Liver (tissue), 9 donors: Measurements from ENCODE around the gene DOCK9. TPM values are rescaled to one million over a fixed set of nuclear protein-coding genes. Genes with fewer than 3 reads are reported as not detected.

Experiments used
- DNase-seq: peaks from one replicate; pipeline ENCODE4 v3.0.0-alpha.2; 2017; ENCODE audit warnings: low spot score
- H3K27ac ChIP-seq, 2 donors: one replicate each; pipeline ENCODE4 v1.7.0; 2013; ENCODE audit warnings: inconsistent platforms in 2 of 2, low read length in 2 of 2, control low read depth in 1 of 2, low read depth in 1 of 2, mild to moderate bottlenecking in 1 of 2
- H3K27me3 ChIP-seq, 4 donors: one replicate each; pipeline versions ENCODE4 v1.6.1 to v1.7.0; 2013; ENCODE audit warnings: low read length in 3 of 4, inconsistent platforms in 1 of 4, mild to moderate bottlenecking in 1 of 4, moderate library complexity in 1 of 4; ENCODE audit not compliant: control insufficient read depth in 4 of 4, insufficient read depth in 4 of 4
- H3K36me3 ChIP-seq, 4 donors: one replicate each; pipeline versions ENCODE4 v1.6.1 to v1.7.0; 2013; ENCODE audit warnings: low read length in 3 of 4, mild to moderate bottlenecking in 3 of 4, low read depth in 1 of 4, moderate library complexity in 1 of 4; ENCODE audit not compliant: control insufficient read depth in 4 of 4, insufficient read depth in 3 of 4
- H3K4me1 ChIP-seq, 4 donors: one replicate each; pipeline versions ENCODE4 v1.6.1 to v1.7.0; 2013; ENCODE audit warnings: low read length in 3 of 4, mild to moderate bottlenecking in 3 of 4, moderate library complexity in 1 of 4; ENCODE audit not compliant: control insufficient read depth in 4 of 4, insufficient read depth in 4 of 4
- H3K4me3 ChIP-seq, 3 donors: one replicate each; pipeline versions ENCODE4 v1.6.1 to v1.7.0; 2013; ENCODE audit warnings: low read length in 3 of 3, control low read depth in 1 of 3, low read depth in 1 of 3, mild to moderate bottlenecking in 1 of 3
- H3K9ac ChIP-seq, 2 donors: one replicate each; pipeline ENCODE4 v1.7.0; 2013; ENCODE audit warnings: low read length in 2 of 2, mild to moderate bottlenecking in 2 of 2, moderate library complexity in 2 of 2, control low read depth in 1 of 2, low read depth in 1 of 2
- H3K9me3 ChIP-seq, 4 donors: one replicate each; pipeline versions ENCODE4 v1.6.1 to v1.7.0; 2013; ENCODE audit warnings: low read length in 3 of 4; ENCODE audit not compliant: control insufficient read depth in 4 of 4
- EGR1 ChIP-seq, 2 donors: IDR thresholded peaks; 2 replicates each; pipeline ENCODE4 v1.6.1; 2016 to 2018; ENCODE audit warnings: antibody characterized with exemption in 2 of 2, low read depth in 2 of 2
- FOXA1 ChIP-seq: IDR thresholded peaks from 2 replicates; pipeline ENCODE4 v1.6.1; 2016; ENCODE audit warnings: antibody characterized with exemption
- FOXA2 ChIP-seq: IDR thresholded peaks from 2 replicates; pipeline ENCODE4 v1.6.1; 2016; ENCODE audit warnings: antibody characterized with exemption
- GABPA ChIP-seq, 2 donors: IDR thresholded peaks in 1 of 2; conservative IDR thresholded peaks in 1 of 2; 2 replicates each; pipeline ENCODE4 v1.6.1; 2016; ENCODE audit warnings: antibody characterized with exemption in 2 of 2, mild to moderate bottlenecking in 1 of 2, moderate library complexity in 1 of 2
- HNF4G ChIP-seq: IDR thresholded peaks from 2 replicates; pipeline ENCODE4 v1.6.1; 2016; ENCODE audit warnings: antibody characterized with exemption
- JUND ChIP-seq, 2 donors: IDR thresholded peaks; 2 replicates each; pipeline ENCODE4 v1.6.1; 2016; ENCODE audit warnings: antibody characterized with exemption in 2 of 2
- NR2F2 ChIP-seq: IDR thresholded peaks from 2 replicates; pipeline ENCODE4 v1.6.1; 2016; ENCODE audit warnings: antibody characterized with exemption
- RAD21 ChIP-seq, 2 donors: IDR thresholded peaks; 2 replicates each; pipeline ENCODE4 v1.6.1; 2016; ENCODE audit warnings: antibody characterized with exemption in 2 of 2, mild to moderate bottlenecking in 2 of 2
- RXRA ChIP-seq, 2 donors: IDR thresholded peaks; 2 replicates each; pipeline ENCODE4 v1.6.1; 2017 to 2018; ENCODE audit warnings: antibody characterized with exemption in 2 of 2, mild to moderate bottlenecking in 1 of 2
- SP1 ChIP-seq: IDR thresholded peaks from 2 replicates; pipeline ENCODE4 v1.6.1; 2018; ENCODE audit warnings: antibody characterized with exemption, mild to moderate bottlenecking
- TAF1 ChIP-seq: conservative IDR thresholded peaks from 2 replicates; pipeline ENCODE4 v1.6.1; 2016; ENCODE audit warnings: antibody characterized with exemption, mild to moderate bottlenecking
- YY1 ChIP-seq: IDR thresholded peaks from 2 replicates; pipeline ENCODE4 v1.6.1; 2016; ENCODE audit warnings: antibody characterized with exemption, mild to moderate bottlenecking
- WGBS: extraction: QIAGEN DNeasy Blood & Tissue Kit; methylation state at CpG from one replicate; pipeline ENCODE4 v1.1.7; 2013; 5-methylcytosine and 5-hydroxymethylcytosine counted together
- polyA plus RNA-seq, 2 donors: library from polyadenylated mRNA; stranded (reverse) in 1 of 2; unstranded in 1 of 2; fragments of 200-250 nt in 1 of 2; fragments of >200 nt in 1 of 2; fragmentation: Nextera tagmentation in 1 of 2; extraction: Ambion mirVana in 1 of 2; gene quantifications; one replicate each; pipeline versions ENCODE4 v1.2.1 to v1.2.3, GENCODE V29; 2013 to 2015
- total RNA-seq, 2 donors: library from RNA; depleted of rRNA; stranded (reverse); fragments of >200 nt; gene quantifications; one replicate each; pipeline ENCODE4 v1.2.3, GENCODE V29; 2014
- TF ChIP-seq, protein P1 (sequence below): IDR thresholded peaks from 2 replicates; pipeline ENCODE4 v1.6.1; 2016; ENCODE audit warnings: antibody characterized with exemption, mild to moderate bottlenecking
- TF ChIP-seq, protein P2 (sequence below): IDR thresholded peaks from 2 replicates; pipeline ENCODE4 v1.6.1; 2016; ENCODE audit warnings: antibody characterized with exemption
- TF ChIP-seq, protein P3 (sequence below): IDR thresholded peaks from 2 replicates; pipeline ENCODE4 v1.6.1; 2016; ENCODE audit warnings: antibody characterized with exemption
- TF ChIP-seq, protein P4 (sequence below): fragments of 150-350 bp; IDR thresholded peaks from 2 replicates; pipeline ENCODE4 v1.5.1; 2017; ENCODE audit warnings: improper control_type of control experiment, low read depth, low read length; ENCODE audit not compliant: missing input control
- TF ChIP-seq, protein P5 (sequence below): IDR thresholded peaks from 2 replicates; pipeline ENCODE4 v1.6.1; 2016; ENCODE audit warnings: antibody characterized with exemption
- donor health status: healthy.
- donor health status: healthy.
- donor health status: healthy.
- donor health status: healthy.
- donor health status: healthy.

The DOCK9 gene
- total and polyA plus RNA-seq, 4 donors = 5.4 to 31.3 (median 10.6) TPM

DNA sequence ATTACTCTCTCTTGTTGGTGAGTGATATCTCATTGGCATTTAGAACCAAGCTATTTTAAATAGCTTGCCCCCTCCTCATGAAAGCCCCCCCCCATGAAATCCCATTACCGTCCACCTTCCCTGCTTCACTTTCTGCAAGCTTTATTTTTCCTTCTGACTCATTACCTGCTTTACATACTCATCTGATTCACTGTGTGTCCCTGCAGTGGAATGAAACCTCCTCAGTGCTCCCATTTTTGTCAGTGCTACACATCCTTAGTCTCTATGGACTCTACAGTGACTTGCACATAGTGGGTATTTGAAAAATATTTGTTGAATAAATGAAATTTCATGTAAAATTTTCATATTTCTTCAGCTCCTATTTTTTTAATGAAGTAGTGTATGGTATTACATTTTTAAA lies 62.3 kb downstream of the DOCK9 start (continued):
- TF ChIP-seq, protein P1, sequence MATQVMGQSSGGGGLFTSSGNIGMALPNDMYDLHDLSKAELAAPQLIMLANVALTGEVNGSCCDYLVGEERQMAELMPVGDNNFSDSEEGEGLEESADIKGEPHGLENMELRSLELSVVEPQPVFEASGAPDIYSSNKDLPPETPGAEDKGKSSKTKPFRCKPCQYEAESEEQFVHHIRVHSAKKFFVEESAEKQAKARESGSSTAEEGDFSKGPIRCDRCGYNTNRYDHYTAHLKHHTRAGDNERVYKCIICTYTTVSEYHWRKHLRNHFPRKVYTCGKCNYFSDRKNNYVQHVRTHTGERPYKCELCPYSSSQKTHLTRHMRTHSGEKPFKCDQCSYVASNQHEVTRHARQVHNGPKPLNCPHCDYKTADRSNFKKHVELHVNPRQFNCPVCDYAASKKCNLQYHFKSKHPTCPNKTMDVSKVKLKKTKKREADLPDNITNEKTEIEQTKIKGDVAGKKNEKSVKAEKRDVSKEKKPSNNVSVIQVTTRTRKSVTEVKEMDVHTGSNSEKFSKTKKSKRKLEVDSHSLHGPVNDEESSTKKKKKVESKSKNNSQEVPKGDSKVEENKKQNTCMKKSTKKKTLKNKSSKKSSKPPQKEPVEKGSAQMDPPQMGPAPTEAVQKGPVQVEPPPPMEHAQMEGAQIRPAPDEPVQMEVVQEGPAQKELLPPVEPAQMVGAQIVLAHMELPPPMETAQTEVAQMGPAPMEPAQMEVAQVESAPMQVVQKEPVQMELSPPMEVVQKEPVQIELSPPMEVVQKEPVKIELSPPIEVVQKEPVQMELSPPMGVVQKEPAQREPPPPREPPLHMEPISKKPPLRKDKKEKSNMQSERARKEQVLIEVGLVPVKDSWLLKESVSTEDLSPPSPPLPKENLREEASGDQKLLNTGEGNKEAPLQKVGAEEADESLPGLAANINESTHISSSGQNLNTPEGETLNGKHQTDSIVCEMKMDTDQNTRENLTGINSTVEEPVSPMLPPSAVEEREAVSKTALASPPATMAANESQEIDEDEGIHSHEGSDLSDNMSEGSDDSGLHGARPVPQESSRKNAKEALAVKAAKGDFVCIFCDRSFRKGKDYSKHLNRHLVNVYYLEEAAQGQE = no peak
- TF ChIP-seq FOXA1 (no peak), FOXA2 (no peak), NR2F2 (no peak), RXRA (IDR thresholded peaks at IDR 0.05) (no peak), RAD21 (IDR thresholded peaks at IDR 0.05) (no peak), YY1 (no peak), HNF4G (no peak), JUND (IDR thresholded peaks at IDR 0.05) (no peak), TAF1 (no peak)
- TF ChIP-seq, protein P2, sequence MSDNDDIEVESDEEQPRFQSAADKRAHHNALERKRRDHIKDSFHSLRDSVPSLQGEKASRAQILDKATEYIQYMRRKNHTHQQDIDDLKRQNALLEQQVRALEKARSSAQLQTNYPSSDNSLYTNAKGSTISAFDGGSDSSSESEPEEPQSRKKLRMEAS = no peak
- TF ChIP-seq, protein P3, sequence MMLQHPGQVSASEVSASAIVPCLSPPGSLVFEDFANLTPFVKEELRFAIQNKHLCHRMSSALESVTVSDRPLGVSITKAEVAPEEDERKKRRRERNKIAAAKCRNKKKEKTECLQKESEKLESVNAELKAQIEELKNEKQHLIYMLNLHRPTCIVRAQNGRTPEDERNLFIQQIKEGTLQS = no peak

DNA sequence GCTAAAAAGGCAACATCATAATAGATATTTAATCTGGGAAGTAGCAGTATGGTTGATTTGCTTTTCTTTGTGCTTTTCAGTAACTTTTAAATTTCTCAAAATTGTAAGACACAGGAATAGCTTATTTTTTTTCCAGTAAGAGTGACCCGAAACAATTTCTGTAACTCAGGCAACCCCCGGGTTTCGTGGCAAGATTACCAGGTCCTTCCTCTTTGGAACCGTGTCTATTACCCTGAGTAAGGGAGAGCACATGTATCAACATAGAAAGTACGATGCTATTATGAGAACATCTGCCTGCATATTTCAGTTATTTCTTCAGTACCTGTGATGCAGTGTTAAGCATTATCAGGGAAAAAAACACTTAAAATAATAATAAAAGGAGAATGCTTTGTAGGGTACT lies 64.1 kb downstream of the DOCK9 start:
- TF ChIP-seq HNF4G (no peak), FOXA1 (no peak), RAD21 (IDR thresholded peaks at IDR 0.05) (no peak), EGR1 (IDR thresholded peaks at IDR 0.05; ENCODE audit: low read depth in 2 of 2) (no peak), NR2F2 (no peak), SP1 (no peak), RXRA (IDR thresholded peaks at IDR 0.05) (no peak), FOXA2 (no peak), GABPA (IDR thresholded peaks at IDR 0.05 in 1 of 2, conservative IDR thresholded peaks at IDR 0.05 in 1 of 2) (no peak), YY1 (no peak)
- TF ChIP-seq, protein P4, sequence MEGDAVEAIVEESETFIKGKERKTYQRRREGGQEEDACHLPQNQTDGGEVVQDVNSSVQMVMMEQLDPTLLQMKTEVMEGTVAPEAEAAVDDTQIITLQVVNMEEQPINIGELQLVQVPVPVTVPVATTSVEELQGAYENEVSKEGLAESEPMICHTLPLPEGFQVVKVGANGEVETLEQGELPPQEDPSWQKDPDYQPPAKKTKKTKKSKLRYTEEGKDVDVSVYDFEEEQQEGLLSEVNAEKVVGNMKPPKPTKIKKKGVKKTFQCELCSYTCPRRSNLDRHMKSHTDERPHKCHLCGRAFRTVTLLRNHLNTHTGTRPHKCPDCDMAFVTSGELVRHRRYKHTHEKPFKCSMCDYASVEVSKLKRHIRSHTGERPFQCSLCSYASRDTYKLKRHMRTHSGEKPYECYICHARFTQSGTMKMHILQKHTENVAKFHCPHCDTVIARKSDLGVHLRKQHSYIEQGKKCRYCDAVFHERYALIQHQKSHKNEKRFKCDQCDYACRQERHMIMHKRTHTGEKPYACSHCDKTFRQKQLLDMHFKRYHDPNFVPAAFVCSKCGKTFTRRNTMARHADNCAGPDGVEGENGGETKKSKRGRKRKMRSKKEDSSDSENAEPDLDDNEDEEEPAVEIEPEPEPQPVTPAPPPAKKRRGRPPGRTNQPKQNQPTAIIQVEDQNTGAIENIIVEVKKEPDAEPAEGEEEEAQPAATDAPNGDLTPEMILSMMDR = no peak
- TF ChIP-seq, protein P3 = no peak
- TF ChIP-seq, protein P2 = no peak
- TF ChIP-seq, protein P5, sequence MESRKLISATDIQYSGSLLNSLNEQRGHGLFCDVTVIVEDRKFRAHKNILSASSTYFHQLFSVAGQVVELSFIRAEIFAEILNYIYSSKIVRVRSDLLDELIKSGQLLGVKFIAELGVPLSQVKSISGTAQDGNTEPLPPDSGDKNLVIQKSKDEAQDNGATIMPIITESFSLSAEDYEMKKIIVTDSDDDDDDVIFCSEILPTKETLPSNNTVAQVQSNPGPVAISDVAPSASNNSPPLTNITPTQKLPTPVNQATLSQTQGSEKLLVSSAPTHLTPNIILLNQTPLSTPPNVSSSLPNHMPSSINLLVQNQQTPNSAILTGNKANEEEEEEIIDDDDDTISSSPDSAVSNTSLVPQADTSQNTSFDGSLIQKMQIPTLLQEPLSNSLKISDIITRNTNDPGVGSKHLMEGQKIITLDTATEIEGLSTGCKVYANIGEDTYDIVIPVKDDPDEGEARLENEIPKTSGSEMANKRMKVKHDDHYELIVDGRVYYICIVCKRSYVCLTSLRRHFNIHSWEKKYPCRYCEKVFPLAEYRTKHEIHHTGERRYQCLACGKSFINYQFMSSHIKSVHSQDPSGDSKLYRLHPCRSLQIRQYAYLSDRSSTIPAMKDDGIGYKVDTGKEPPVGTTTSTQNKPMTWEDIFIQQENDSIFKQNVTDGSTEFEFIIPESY = no peak
- TF ChIP-seq, protein P1 = no peak
- WGBS = 75% methylated on average over 5 of the region's 5 CpGs
- peaks cover 0 to 2% (median 1%) of the 10 kb centered on the region in 4 donors for H3K36me3 ChIP-seq

More for the DNA sequence above, 64.1 kb downstream of the DOCK9 start:
- Histone ChIP-seq H3K4me3 (no peak overlapping the region), H3K4me1 (no peaks in the 10 kb centered on the region), H3K27me3 (no peaks in the 10 kb centered on the region), H3K9me3 (no peaks in the 10 kb centered on the region), H3K9ac (no peak overlapping the region), H3K27ac (no peak overlapping the region)
- no peak for DNase-seq
